GM21390 (cell line): Measurements from ENCODE around the gene REXO1.
"Not testable (repeated sequence)": the region's sequence is repeated elsewhere in the genome, so short reads cannot be mapped to it uniquely, and the experiment has no call there.

Source experiments
- ATAC-seq: cut with Tn5 transposase; IDR thresholded peaks from one replicate; pipeline ENCODE4 v1.9.1; 2021; ENCODE audit not compliant: unreplicated experiment

REXO1 gene

DNA sequence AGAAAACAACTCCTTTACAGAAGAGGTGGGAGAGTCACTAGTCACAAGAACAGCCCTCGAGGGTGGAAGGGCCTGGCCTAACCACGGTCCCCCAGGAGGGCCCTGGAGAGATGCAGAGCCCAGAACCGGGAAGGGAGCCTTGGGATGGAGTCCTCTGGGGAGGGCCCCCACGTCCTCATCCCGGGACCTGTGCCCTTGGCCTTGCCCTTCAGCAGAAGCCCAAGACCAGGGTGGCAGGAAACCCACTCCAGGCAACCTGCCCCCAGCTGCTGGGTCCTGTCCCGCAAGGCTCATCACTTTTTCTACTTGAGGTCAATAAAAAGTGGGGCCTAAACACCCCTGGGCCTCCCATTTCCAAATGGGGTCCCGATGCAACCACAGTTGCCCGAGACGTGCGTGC lies 33.9 kb downstream of the REXO1 start:
- no peak for ATAC-seq

DNA sequence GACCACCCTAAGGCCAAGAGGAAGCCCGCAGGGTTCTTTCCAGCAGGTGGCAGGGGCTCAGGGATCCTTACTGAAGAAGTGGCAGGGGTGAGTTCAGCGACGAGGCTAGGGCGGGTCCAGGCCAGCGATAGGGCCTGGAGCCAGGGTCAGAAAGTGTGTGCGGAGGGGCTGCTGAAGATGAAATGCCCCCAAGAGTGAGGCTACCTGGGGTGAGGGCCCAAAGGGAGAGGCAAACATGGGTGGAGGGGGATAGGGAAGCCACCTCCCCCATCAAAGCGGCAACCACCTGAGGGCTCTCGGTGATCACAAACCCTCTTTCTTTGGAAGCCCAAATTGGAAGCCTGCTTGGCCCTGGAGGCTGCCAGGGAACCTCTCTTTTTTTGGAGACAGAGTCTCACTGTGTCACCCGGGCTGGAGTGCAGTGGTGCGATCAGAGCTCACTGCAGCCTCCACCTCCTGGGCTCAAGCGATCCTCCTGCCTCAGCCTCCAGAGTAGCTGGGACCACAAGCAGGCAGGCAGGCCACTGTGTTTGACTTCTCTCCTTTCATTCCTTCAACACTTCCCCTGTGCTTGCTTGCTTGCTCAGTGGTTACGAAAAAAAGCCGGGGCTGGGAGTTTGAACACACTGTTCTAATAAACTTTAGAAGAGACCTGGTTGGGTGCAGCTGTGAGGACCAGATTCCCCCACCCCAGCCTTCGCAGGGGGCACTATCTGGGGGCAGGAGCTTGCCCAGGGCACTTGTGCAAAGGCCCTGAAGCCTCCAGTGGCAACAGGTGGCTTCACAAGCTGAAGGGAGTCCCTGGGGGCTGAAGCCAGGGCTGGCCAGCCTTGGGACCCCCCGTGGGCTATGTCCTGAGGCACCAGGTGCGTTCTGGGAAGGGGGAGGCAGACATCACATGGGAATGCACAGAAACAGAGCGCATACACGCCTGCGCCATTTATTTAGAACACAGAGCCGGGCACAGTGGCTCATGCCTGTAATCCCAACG lies 34.8 kb downstream of the REXO1 start:
- no peak for ATAC-seq

DNA sequence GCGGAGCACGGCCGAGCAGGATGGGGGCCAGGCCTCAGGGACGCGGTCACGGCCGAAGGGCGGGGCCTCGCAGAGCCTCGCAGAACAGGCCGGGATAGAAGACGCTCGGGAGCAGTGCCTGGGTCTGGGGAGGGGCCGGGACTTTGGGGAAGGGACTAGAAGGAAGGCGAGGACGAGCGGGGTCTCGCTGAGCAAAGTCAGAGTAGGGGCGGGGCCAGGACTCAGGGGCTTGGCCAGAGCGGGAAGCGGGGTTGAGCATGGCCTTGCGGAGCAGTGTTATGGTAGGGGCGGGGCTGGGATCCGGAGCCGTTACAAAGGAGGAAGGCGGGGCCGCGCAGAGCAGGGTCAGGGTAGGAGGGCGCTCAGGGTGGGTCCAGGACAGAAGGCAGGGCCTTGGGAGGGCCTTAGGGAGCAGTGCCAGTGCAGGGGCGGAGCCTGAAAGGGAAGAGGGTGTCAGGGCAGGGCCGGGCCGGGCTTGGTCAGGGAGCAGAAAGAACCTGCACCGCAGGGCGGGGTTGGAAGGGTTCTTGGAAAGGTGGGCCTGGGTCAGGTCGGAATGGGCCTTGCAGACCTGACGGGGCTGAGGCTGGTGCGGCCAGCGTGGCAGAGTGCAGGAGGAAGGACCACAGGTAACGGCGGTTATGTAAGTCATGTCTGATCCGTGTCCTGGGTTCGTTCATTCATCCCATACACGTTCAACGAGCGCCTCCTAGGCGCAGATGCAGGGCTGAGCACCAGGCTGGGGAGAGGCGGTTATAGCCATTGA lies 35.7 kb downstream of the REXO1 start:
- peak; percentile 71 for ATAC-seq

DNA sequence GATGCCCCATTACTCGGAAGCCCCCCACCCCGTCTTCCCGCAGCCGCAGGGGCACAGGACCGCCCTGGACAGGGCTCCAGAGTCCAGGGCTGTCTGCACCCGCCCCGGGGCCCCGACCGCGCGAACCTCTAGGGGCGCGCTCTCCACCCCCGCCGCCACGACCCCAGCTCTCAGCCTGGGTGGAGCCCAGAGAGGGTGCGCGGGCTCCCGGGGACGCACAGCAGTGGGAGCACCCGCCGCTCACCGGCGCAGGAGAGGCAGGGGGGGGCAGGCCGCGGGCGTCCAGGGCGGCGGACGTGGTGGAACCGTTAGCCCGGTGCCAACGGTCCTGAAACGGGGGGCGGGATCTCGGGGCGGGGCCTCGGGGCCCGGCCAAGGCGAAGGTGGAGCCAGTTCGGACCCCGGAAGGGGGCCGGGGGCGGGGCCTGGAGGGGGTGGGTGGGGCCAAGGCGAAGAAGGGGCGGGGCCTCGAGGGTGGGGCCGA lies 36.3 kb downstream of the REXO1 start, which contains the start of gene ATP8B3:
TSS of gene ATP8B3 (minus strand) at position 335 of the 484 bp plus-strand sequence. CDS start 540 bp downstream, outside the sequence.
- ATAC-seq, result peak; percentile 22

DNA sequence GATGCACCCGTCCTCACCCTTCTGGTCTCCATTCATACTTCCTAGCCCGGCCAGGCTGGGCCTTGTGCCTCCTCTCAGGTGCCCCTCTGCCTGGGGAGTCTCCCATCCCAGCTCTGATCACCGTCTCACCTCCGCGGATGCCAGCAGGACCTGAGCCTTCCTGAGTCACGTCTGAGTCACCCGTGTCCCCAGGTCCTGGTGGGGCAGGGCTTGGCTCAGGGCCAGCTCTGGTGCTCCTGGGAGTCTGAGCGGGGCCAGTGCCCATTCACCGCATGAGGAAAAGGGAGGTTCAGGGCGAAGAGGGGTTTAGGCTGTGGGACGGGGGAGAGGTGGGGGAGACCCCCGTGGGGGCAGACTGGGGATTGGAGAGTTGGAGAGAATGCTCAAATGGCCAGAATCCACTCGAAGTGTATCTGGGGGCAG lies 36.8 kb downstream of the REXO1 start:
- no peak for ATAC-seq

DNA sequence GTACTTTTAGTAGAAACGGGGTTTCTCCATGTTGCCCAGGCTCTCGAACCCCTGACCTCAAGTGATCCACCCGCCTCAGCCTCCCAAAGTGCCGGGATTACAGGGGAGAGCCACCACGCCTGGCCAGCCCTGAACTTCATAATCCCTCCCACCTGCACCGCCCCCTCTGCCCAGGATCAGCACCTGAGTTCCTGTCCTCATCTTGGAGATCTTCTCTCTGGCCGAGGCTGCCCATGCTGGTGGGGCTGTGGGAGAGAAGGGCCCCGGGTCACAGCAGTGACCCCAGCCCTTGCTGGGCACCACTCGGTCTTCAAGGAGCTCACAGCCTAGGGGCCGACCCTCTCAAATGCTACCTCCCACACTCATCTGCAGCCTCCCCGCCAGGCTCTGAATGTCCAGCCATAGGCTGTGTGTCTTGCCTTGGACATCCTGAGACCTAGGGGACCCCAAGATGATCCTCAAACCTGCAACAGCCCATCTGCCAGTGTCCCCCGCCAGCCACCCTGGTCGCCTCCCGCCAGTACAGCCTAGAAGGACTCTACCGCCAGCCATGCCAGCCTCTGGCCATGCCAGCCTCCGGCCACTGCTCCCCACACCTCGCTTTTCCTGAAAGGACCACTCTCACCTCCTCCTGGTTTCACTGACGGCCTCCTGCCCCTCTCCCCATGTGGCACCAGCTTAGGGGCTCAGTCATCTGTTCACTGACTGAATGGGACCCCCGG lies 37.7 kb downstream of the REXO1 start:
- ATAC-seq, result no peak

DNA sequence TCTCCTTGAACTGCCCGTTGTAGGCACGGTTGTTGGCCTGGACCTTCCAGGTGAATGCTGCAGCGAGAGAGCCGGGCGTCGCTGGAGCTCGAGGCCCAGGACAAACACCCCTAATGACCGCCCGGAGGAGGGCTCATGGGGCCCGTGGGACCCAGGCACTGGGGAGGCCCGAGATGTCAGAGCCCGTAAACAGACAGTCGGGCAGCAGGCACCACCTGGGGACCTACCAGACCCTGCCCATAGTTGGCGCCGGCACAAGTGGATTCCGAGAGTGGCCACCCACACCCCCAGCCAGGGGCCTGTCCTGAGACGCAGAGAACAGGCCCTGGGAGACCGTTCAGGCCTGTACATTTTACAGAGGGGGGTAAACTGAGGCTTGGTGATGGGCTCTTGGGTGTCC lies 38.6 kb downstream of the REXO1 start:
- ATAC-seq, result no peak

DNA sequence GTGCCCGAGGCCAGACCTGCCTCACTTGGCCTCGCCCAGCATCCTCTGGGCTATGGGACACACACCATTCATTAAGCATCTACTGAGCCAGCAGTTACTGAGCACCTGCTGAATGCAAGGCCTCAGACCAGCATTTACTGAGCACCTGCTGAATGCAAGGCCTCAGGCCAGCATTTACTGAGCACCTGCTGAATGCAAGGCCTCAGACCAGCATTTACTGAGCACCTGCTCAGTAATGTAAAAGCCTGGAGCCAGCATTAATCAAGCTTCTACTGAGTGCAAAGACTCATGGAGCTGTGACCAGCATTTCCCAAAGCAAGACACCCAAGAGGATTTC lies 39.9 kb downstream of the REXO1 start:
- no peak for ATAC-seq

DNA sequence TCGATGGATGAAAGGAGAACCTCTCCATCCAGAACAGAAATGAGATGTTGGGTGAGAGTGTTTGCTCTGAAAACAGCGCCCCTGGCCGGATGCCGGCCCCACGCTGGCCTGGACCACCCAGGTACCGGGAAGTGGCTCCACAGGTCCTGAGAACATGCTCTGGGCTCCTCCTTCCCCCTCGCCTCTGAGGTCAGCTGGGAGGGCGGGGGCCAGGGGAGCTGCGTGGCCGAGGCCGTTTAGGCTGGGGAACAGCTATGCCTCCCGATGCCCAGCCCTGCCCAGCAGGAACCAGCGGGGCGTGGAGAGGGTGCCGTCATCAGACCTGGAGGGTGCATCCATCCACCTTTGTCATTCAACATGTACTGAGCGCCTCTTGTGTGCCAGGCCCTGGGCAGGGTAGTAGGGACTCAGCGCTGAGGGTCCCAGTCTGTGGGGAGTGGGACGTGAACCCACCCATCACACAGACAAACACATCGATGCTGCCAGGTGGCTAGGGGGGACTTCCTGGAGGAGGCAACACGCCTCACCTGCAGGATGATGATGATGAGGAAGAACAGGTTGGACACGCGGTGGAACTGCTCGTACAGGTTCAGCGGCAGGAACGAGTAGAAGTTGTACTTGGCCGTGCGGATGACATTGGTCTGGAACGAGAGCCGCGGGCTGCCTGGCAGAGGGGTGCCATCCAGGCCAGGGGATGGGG lies 40.4 kb downstream of the REXO1 start:
- no peak for ATAC-seq

DNA sequence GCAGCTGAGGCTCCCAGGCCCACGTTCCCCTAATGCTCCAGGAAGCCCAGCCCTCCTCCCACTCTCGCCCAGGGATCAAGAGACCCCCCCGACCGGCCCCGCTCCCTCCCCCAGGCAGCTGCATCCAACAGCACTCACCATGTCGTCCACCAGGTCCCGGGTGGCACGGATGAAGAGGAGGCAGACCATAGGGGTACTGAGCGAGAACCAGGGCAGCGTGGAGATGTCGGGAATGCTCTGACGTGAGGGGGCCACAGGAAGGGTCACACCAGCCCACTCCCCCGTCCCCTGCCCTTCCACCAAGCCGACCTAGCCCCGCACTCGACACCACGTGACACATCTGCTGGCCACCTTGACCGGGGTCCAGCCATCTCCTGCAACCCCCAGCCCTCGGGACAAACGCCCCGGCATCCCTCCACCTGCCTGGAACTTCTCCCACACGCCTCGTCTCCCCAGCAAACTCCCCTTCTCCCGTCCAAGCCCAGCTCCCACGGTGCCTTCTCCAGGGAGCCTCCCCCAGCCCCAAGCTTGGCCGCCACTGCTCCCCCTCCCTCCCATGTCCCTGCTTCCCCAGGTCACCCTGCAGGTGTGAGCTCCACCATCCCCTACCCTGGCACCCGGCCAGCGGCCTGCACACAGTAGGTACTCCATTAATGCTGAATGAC lies 41.1 kb downstream of the REXO1 start:
- no peak for ATAC-seq

DNA sequence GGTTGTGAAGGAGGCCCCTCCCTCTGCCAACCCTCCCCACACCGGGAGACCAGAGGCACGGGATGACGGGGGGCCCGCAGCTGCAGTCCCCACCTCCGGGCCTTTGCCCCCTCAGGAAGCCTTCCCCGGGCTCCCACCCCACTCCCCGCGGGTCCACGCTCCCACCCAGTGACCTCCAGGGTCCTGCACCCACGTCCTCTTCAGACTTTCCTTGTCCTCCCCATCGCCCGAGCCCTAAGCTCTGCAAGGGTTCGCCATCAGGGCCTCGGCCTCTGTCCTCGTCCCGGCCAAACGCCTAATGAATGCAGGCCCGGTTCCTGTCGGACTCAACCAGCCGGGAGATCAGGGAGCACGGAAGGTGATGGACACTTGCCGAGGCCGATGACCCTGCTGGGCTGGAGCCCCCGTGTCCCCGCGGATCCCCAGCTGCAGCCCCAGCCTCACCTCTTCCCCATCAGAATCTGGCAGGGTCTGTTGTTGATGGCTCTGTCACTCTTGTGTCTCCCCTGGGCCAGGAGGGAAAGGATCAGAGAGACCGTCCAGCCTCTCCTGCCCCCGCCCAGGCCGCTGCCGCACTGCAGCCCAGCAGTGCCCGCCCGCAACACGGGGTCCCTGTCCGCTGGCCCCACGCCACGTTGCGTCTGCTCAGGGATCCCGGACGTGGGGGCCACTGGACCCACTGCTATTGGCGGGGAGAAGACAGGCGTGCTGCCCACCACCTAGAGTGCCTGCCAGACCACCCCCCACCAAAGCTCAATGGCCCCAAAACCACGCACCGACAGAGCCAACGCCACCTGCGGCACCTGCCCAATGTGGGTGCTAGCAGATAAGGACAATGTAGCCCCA lies 41.9 kb downstream of the REXO1 start:
- ATAC-seq, result no peak

DNA sequence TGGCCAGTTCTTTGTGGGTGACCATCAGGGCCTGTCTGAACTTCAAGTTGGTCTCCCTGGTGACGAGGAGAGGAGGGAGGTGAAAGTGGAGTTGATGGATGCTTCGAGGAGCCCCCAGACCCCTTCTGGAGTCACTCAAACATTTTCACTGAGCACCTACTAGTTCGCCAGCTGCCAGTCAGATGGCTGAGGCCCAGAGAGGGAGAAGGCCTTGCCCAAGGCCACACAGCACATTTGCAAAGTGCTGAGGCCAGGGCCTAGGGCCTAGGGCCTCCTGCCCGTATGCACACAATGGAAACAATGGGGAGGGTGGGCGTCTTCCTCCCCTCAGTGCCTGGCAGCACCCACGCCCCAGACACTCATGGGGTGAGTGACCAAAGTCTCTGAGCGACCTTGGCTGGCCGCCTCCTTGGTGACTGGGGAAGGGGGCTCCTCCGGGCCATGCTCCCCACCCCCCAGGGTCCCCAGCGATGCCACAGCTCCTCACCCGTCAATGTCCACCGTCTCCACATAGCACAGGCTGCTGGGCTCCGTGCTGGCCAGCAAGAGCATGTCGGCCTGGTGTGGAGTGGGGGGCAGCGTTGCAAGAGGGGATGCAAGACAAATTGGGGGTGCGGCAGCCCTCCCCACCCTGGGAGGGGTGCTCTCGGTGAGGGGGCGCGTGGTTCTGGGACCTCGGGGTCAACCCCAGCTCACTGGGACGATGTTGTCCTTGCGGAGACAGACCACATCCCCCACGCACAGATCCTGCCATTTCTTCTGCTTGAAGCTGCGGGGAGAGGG lies 42.7 kb downstream of the REXO1 start:
- no peak for ATAC-seq

DNA sequence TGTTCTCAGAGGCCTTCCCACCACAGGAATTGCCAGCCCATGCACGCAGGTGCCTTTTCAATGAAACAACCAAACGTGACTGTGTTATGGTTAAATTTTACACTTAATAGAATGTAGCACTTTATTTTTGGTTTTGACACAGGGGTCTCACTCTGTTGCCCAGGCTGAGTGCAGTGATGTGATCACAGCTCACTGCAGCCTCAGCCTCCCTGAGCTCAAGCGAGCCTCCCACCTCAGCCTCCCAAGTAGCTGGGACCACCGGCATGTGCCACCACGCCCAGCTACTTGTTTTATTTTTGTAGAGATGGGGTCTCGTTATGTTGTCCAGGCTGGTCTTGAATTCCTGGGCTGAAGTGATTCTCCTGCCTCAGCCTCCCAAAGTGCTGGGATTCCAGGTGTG lies 43.4 kb downstream of the REXO1 start:
- ATAC-seq, result no peak

DNA sequence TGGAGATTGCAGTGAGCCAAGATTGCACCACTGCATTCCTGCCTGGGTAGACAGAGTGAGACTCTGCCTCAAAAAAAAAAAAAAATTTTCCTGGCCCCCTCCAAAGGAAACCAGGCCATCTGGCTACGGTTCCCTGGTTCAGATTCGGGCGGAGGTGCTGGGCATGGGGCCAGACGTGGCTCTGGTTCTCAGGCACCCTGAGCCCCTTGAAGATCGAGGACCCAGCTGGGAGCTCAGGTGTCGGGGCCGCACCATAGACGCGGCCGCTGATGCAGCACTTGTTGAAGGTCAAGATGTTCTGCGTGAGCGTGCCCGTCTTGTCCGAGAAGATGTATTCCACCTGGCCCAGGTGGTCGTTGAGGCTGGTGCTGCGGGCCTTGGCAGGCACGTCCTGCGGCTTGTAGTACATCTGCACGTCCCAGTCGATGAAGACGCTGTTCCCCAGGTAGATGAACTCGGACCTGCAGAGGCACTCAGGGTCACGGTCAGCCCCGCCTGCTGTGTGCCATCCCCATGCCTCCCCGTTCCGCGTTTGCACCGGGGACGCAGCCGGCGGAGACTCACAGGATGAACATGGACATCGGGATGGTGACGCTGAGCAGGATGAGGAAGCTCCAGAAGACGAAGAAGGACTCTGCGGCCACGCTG lies 48.5 kb downstream of the REXO1 start:
- ATAC-seq, result no peak

DNA sequence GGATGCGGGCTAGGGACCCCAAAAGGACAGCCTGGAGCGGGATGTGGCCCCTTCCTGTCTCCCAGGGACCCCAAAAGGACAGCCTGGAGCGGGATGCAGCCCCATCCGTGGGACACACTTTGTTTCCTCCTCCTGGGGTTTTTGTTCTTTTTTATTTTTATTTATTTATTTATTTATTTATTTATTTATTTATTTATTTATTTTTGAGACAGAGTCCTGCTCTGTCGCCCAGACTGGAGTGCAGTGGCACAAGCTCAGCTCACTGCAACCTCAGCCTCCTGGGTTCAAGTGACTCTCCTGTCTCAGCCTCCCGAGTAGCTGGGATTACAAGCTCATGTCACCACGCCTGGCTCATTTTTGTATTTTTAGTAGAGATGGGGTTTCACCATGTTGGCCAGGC lies 51.0 kb downstream of the REXO1 start:
- not testable (repeated sequence) for ATAC-seq

DNA sequence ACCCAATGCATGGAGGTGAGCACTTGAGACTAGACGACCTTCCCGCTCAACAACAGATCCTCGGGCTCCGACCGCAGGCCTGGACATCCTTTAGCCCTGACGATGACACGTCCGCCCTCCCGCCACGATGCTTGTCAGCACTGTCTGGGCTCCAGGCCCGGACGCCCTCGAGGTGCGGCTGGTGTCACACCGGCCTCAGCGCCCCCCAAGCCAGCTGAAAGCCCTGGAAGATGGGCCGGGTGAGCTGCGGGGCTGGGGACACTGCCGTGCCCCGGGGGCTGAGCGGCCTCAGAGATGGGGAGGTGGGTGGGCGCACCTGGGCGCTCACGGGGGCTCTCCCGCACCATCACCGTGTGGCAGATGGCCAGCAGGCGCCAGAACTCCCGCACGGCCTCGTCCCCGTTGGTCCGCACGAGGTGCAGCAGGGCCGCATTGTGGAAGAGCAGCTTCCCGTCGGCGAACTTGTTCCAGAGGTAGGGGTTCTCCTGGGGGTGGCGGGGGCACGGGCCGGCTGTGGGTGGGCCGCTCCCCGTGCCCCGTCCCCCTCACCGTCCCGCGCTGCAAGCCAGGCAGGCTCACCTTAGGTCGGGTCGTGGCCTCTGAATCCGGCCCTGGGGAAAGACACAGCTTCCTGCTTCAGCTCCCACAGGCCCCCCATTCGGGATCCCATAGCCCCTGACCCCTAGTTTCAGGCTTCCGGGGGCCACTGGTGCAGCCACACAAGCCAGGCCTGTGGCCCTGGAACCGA lies 51.7 kb downstream of the REXO1 start:
- ATAC-seq, result no peak
